BE2C (cell line): Measurements from ENCODE around the gene ERVW-1.
A peak's percentile ranks its signal among the peaks of the same experiment; 100 is the strongest.

ENCODE experiments used
- DNase-seq: peaks from one replicate; pipeline ENCODE4 v3.0.0-alpha.2; 2020
- H3K27me3 ChIP-seq: fragments of 250-450 bp; sonication (Bioruptor Pico); 2 replicates; pipeline ENCODE4 v1.5.1; 2020; ENCODE audit warnings: mild to moderate bottlenecking
- H3K36me3 ChIP-seq: fragments of 250-450 bp; sonication (Bioruptor Pico); 2 replicates; pipeline ENCODE4 v1.5.1; 2020; ENCODE audit warnings: mild to moderate bottlenecking
- H3K4me1 ChIP-seq: fragments of 250-450 bp; sonication (Bioruptor Pico); 2 replicates; pipeline ENCODE4 v1.5.1; 2020
- H3K4me3 ChIP-seq: 2 replicates; pipeline ENCODE4 v1.5.1; 2011; ENCODE audit warnings: low read depth, low read length
- H3K9me3 ChIP-seq: fragments of 250-450 bp; sonication (Bioruptor Pico); 2 replicates; pipeline ENCODE4 v1.5.1; 2020
- TF ChIP-seq, protein P1 (sequence below): IDR thresholded peaks from 2 replicates; pipeline ENCODE4 v1.5.1; 2012; ENCODE audit warnings: mild to moderate bottlenecking, low read depth, low read length

The ERVW-1 gene

DNA sequence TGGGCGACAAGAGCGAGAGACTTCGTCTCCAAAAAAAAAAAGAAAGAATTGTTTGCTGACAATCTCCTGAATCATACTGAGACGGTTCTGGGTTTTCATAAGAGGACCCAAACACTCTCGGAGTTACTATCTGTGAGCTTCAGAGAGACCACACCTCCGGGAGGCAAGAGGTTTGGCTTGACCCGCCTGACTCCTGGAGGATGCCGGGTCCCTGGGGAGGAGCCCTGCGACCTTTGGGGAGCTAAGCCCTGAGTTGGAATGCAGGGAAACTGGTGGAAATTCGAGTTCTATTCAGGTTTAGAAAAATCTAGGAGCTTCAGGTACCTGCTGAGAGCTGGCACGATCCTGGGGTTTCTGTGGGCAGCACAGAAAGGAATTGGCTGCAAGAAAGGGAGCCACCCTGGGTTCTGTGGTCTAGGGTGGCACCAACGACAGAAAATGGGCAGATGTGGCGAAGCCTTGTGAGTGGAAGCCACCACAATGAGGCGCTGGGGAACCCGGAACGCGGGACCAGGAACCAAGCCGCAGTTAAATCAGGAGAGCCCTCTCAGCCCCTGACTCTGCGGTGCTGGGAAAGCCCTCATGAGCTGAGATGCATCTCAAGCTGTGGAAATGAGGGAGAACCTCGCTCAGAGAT is 52.3 kb downstream of the ERVW-1 start:
- TF ChIP-seq, protein P1, sequence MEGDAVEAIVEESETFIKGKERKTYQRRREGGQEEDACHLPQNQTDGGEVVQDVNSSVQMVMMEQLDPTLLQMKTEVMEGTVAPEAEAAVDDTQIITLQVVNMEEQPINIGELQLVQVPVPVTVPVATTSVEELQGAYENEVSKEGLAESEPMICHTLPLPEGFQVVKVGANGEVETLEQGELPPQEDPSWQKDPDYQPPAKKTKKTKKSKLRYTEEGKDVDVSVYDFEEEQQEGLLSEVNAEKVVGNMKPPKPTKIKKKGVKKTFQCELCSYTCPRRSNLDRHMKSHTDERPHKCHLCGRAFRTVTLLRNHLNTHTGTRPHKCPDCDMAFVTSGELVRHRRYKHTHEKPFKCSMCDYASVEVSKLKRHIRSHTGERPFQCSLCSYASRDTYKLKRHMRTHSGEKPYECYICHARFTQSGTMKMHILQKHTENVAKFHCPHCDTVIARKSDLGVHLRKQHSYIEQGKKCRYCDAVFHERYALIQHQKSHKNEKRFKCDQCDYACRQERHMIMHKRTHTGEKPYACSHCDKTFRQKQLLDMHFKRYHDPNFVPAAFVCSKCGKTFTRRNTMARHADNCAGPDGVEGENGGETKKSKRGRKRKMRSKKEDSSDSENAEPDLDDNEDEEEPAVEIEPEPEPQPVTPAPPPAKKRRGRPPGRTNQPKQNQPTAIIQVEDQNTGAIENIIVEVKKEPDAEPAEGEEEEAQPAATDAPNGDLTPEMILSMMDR: no peak
- DNase-seq: no peak
- H3K4me3 ChIP-seq: no peak overlapping the region

DNA sequence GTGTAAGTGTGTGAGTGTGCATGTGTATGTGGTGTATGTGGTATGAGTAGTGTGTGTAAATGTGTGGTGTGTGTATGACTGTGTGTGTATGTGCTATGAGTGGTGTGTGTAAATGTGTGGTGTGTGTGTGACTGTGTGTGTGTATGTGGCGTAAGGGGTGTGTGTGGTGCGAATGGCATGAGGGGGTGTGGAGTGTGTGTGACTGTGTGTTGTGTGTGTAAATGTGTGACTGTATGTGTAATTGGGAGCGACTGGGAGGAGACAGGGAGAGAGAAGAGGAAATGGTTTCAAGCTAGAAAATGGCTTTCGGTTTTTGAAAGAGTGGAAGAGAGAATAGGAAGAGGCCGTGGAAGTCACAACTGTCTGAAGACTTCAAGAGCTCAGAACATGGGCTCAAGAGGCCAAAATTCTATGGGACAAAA is 54.0 kb downstream of the ERVW-1 start:
- no peaks in the 10 kb centered on the region for H3K36me3 ChIP-seq
- H3K27me3 ChIP-seq: no peaks in the 10 kb centered on the region
- H3K4me1 ChIP-seq: no peaks in the 10 kb centered on the region
- TF ChIP-seq, protein P1: no peak
- no peaks in the 10 kb centered on the region for H3K9me3 ChIP-seq
- DNase-seq: no peak
- peak overlapping the region; percentile 59; the same call in 1 of the 2 replicates for H3K4me3 ChIP-seq

More for the DNA sequence above, 52.3 kb downstream of the ERVW-1 start:
- no peaks in the 10 kb centered on the region for H3K9me3 ChIP-seq
- no peaks in the 10 kb centered on the region for H3K36me3 ChIP-seq
- no peaks in the 10 kb centered on the region for H3K4me1 ChIP-seq
- H3K27me3 ChIP-seq: no peaks in the 10 kb centered on the region

DNA sequence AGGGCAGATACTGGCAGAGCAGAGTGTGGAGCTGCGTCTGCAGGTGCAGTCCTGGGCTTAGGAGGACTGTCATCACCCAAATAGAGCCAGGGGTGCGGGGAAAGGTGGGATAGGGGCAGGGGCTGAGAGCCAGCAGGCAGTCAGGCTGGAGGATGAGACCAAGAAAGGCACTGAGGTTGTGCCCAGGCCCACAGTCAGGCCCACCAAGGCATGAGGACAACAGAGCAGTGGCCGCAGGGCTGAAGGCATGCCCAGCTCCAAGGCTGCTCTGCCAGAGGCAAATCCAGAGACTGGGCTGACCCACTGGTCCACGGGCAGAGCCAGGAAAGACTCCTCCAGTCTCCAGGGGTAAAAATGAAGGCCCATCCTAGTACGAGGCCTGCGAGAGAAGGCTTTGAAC is 54.8 kb downstream of the ERVW-1 start:
- no peak for DNase-seq
- TF ChIP-seq, protein P1: no peak
- no peaks in the 10 kb centered on the region for H3K27me3 ChIP-seq
- H3K9me3 ChIP-seq: no peaks in the 10 kb centered on the region
- H3K36me3 ChIP-seq: no peaks in the 10 kb centered on the region
- H3K4me3 ChIP-seq: no peak overlapping the region
- no peaks in the 10 kb centered on the region for H3K4me1 ChIP-seq

DNA sequence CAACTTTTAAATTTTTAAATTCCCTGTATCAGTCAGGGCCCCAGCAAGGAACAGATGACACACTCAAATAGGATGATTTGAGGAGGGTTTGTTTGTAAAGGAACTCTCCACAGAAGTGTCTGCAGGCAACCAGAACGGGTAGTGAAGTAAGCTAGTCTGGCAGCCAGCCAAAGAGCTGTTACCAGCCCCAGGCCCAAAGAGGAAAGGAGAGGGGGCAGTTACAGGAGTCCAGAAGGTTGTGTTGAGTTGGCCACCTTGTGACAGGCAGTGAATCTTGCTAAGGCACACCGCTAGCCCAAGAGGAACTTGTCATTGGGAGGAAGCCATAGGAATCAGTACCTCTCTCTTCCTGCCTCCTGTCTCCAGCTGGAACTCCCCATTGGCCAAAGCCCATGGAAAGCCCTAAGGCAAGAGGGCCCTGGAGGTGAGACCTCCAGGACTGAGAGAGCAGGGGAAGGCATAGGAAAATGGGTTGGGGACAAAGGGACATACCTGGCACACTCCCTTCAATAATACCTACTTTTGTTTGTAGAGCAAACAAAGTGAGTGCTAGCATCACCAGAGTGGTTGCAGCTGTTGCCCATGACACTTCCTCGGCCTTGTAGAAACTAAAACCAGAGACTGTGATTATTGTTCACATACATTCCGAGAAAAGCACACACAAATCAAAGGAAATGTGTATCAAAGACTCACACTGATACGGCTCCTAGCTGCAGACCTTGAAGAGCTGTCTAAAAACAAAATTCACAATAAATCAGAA is 55.9 kb downstream of the ERVW-1 start:
- peak; percentile 65 for DNase-seq
- Histone ChIP-seq H3K9me3 (no peaks in the 10 kb centered on the region), H3K36me3 (no peaks in the 10 kb centered on the region), H3K4me3 (no peak overlapping the region), H3K4me1 (no peaks in the 10 kb centered on the region), H3K27me3 (no peaks in the 10 kb centered on the region)
- TF ChIP-seq, protein P1: no peak
